Thyroid gland (tissue), 4 donors: ENCODE results near the gene ARHGEF10L. TPM values are rescaled to one million over a fixed set of nuclear protein-coding genes. Genes with fewer than 3 reads are reported as not detected.

ENCODE experiments used
- DNase-seq, 2 donors: peaks; one replicate each; pipeline ENCODE4 v3.0.0-alpha.2; 2019
- H3K27ac ChIP-seq, 3 donors: fragments of 200-600 bp; sonication (generic); 1 replicate in 2 of 3; 2 replicates in 1 of 3; pipeline ENCODE4 v1.5.1; 2016 to 2019; ENCODE audit warnings: mild to moderate bottlenecking in 1 of 3, moderate library complexity in 1 of 3
- H3K27me3 ChIP-seq: fragments of 200-600 bp; sonication (generic); one replicate; pipeline ENCODE4 v1.5.1; 2019
- H3K36me3 ChIP-seq, 2 donors: fragments of 200-600 bp; sonication (generic); one replicate each; pipeline ENCODE4 v1.5.1; 2016 to 2019
- H3K4me1 ChIP-seq, 2 donors: fragments of 200-600 bp; sonication (generic); one replicate each; pipeline ENCODE4 v1.5.1; 2017 to 2019
- H3K4me3 ChIP-seq, 3 donors: fragments of 200-600 bp; sonication (generic); replicated peaks in 1 of 3; 1 replicate in 2 of 3; 2 replicates in 1 of 3; pipeline ENCODE4 v1.5.1; 2016; ENCODE audit warnings: mild to moderate bottlenecking in 1 of 3
- H3K9me3 ChIP-seq: fragments of 200-600 bp; sonication (generic); one replicate; pipeline ENCODE4 v1.5.1; 2017
- CTCF ChIP-seq, 6 experiments: fragments of 200-600 bp in 3 of 6; fragments of 450-650 bp in 3 of 6; sonication (generic) in 3 of 6; IDR thresholded peaks; one replicate each; pipeline ENCODE4 v1.5.1; 2016 to 2019; ENCODE audit warnings: antibody characterized with exemption in 6 of 6, mild to moderate bottlenecking in 2 of 6, inconsistent platforms in 1 of 6, moderate library complexity in 1 of 6
- POLR2A ChIP-seq, 2 donors: fragments of 450-650 bp; IDR thresholded peaks; one replicate each; pipeline ENCODE4 v1.6.1; 2017; ENCODE audit warnings: antibody characterized with exemption in 2 of 2, mild to moderate bottlenecking in 2 of 2, moderate library complexity in 1 of 2
- WGBS, 2 donors: methylation state at CpG; one replicate each; pipeline ENCODE4 v1.1.5; 2017; 5-methylcytosine and 5-hydroxymethylcytosine counted together
- intact Hi-C: fragments of 100-400 bp; cut with DNase I; formaldehyde crosslinking; loops from one replicate; pipeline ENCODE4 v1.15.1; 2023
- total RNA-seq, 4 donors: library from RNA; depleted of rRNA; stranded (reverse); fragments of >200 nt; gene quantifications; one replicate each; pipeline ENCODE4 v1.2.3, GENCODE V29; 2016

Gene ARHGEF10L
- total RNA-seq, 4 donors from 2014 or later = 32.2 to 64.5 (median 51.4) TPM

DNA sequence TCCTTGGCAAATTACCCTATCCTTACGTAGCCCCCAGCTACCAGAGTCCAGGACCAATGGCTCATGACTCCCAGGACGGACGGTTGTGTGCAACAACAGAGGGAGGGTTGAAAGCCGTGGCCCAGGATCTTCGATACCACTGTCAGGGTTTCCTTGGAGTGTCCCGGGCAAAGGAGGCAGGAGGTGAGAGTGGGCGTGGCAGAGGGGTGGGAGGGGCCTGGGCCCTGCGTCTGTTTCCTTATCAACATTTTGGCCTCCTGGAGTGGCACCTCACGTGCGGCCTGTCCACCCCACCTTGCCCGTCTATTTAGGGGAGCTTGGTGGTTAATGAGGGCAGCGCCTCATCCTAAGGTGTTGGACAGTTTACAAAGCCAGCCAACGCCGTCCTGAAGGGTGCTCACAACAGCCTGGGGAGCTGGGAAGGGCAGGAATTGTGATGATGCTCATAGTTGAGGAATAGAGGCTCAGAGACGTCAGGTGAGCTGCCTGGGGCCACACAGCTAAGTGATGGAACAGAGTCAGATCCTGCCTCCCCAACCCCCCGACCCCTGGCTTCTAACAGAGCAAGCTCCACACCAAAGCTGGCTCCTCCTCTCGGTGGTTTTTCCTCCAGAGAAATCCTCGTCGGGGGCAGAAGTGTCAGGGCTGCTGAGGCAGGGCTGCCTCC lies 17.4 kb upstream of the ARHGEF10L start:
- TF ChIP-seq POLR2A (IDR thresholded peaks at IDR 0.05) = no peak
- no peak for TF ChIP-seq CTCF (IDR thresholded peaks at IDR 0.05)
- H3K4me3 ChIP-seq = no peak overlapping the region
- intact Hi-C loops = no loop called here
- 72 to 79% methylated on average over 16 to 18 of the region's 19 CpGs for WGBS, 2 donors
- H3K9me3 ChIP-seq = no peaks in the 10 kb centered on the region
- H3K27me3 ChIP-seq = no peaks in the 10 kb centered on the region
- no peak for DNase-seq
- H3K36me3 ChIP-seq = no peaks in the 10 kb centered on the region
- H3K27ac ChIP-seq = no peak overlapping the region
- H3K4me1 ChIP-seq = peaks cover 21 to 33% of the 10 kb centered on the region in 2 donors

GRCh38 chr1:17523321-17524041 lies 16.0 kb upstream of the ARHGEF10L start:
- DNase-seq = no peak
- no peak overlapping the region for H3K27ac ChIP-seq
- H3K27me3 ChIP-seq = no peaks in the 10 kb centered on the region
- TF ChIP-seq CTCF (IDR thresholded peaks at IDR 0.05) (no peak), POLR2A (IDR thresholded peaks at IDR 0.05) (no peak)
- 96% methylated on average over 7 of the region's 7 CpGs for WGBS, 2 donors
- H3K36me3 ChIP-seq = no peaks in the 10 kb centered on the region
- no peaks in the 10 kb centered on the region for H3K9me3 ChIP-seq
- peaks cover 28 to 39% of the 10 kb centered on the region in 2 donors for H3K4me1 ChIP-seq
- no peak overlapping the region for H3K4me3 ChIP-seq
- intact Hi-C loops = no loop called here

DNA sequence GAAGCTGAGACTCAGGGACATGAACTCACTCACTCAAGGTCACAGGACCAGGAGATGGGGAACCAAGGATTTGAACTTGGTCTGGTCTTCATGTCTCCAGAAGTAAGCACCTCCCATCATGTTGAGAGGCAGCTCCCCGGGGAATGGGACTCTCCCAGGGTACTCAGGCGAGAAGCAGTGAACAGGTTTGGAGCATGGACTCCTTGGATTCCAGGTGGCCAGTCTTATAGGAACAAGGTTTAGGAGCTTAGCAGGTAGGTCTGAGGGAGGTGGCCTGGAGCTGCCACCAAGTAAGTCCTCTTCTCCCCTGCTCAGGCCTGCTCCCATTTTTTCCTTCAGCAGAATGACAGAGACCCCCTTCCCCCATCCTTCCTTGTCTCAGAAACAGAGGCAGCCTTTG lies 14.9 kb upstream of the ARHGEF10L start:
- no peaks in the 10 kb centered on the region for H3K9me3 ChIP-seq
- peak overlapping the region in 2 of 3 donors; percentile 28 to 76 for H3K27ac ChIP-seq
- no peak overlapping the region for H3K4me3 ChIP-seq
- peaks cover 28 to 39% of the 10 kb centered on the region in 2 donors for H3K4me1 ChIP-seq
- DNase-seq = peak in 1 of 2 donors; percentile 37
- no peaks in the 10 kb centered on the region for H3K36me3 ChIP-seq
- intact Hi-C loops = no loop called here
- 46 to 100% methylated on average over 1 to 2 of the region's 2 CpGs for WGBS, 2 donors
- TF ChIP-seq POLR2A (IDR thresholded peaks at IDR 0.05) (no peak), CTCF (IDR thresholded peaks at IDR 0.05) (no peak)
- H3K27me3 ChIP-seq = no peaks in the 10 kb centered on the region

DNA sequence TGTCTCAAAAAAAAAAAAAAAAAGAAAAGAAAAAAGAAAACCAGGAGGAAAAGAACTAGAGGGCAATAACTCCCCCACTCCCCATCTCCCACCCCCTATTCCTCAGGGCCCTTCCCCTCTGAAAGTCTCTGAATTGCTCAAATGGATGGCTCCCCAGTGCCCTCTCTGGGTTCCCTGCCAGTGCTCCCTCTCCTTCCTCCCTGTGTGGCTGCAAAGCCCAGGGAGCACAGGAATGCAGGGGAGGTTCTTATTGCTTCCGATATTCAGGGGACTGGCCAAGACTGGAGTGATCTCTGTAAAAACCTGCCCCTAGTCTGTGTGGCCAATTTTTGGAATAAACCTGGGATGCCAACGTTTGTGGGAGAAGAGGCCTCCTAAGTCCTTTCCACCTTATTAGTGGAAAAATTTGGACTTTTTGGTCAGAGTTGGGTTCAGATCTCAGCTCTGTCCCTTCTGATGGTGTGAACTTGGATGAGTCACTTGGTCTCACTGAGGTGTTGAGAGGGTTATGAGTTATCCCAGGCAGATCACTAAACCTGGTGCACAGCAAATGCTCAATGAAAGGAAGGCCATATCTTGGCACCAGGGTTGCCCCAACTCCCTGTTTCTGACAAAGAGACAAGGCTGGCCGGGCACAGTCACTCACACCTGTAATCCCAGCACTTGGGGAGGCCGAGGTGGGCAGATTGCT lies 13.4 kb upstream of the ARHGEF10L start:
- no peak for TF ChIP-seq POLR2A (IDR thresholded peaks at IDR 0.05)
- TF ChIP-seq CTCF (IDR thresholded peaks at IDR 0.05) = no peak
- intact Hi-C loops = no loop called here

More for the DNA sequence above, 13.4 kb upstream of the ARHGEF10L start:
- H3K4me1 ChIP-seq = peaks cover 28 to 41% of the 10 kb centered on the region in 2 donors
- H3K4me3 ChIP-seq = no peak overlapping the region
- no peaks in the 10 kb centered on the region for H3K9me3 ChIP-seq
- no peaks in the 10 kb centered on the region for H3K27me3 ChIP-seq
- H3K27ac ChIP-seq = peak overlapping the region; percentile 60 to 86 (median 76)
- no peaks in the 10 kb centered on the region for H3K36me3 ChIP-seq
- peak; percentile 59 to 69 for DNase-seq
- 50 to 53% methylated on average over 4 of the region's 4 CpGs for WGBS, 2 donors
